GM12878 (cell line): ENCODE results near the gene PAF1. TPM values are rescaled to one million over a fixed set of nuclear protein-coding genes. Genes with fewer than 3 reads are reported as not detected.

Source experiments
- ATAC-seq: fragments of 200-7000 bp; cut with Tn5 transposase; 3 replicates; pipeline ENCODE4 v1.9.1; 2020; ENCODE audit warnings: mild to moderate bottlenecking, moderate library complexity
- BruUV-seq: library from RNA; stranded (reverse); fragments of 400-500 nt; replicated peaks from 2 replicates; lab custom pipeline; 2021; lab: Mats Ljungman, UMichigan
- CTCF ChIA-PET: fragments of 300-600 bp; sonication (Branson Sonifier 250); formaldehyde crosslinking; extraction: SDS; loops from one replicate; lab custom pipeline; 2021; ENCODE audit warnings: inconsistent platforms; lab: Yijun Ruan, JAX
- POLR2A ChIA-PET: fragments of 350-600 bp; formaldehyde crosslinking; extraction: SDS; loops from one replicate; lab custom pipeline; 2021; ENCODE audit warnings: inconsistent platforms; lab: Charles Lee
- RAD21 ChIA-PET: fragments of 300-600 bp; sonication (Branson Sonifier 250); formaldehyde crosslinking; loops from one replicate; lab custom pipeline; 2023; ENCODE audit warnings: antibody characterized with exemption; ENCODE audit not compliant: unreplicated experiment; lab: Charles Lee
- SMC1A ChIA-PET: fragments of 300-600 bp; sonication (Branson Sonifier 250); formaldehyde crosslinking; loops from one replicate; lab custom pipeline; 2023; ENCODE audit not compliant: unreplicated experiment, uncharacterized antibody; lab: Charles Lee
- DNase-seq: peaks from one replicate; pipeline ENCODE4 v3.0.0-alpha.2; 2011; ENCODE audit warnings: low read depth, low spot score
- FAIRE-seq: peaks from 3 replicates; lab custom pipeline; 2011; peaks lifted over from hg19 to GRCh38; lab: Jason Lieb, UNC
- H2AFZ ChIP-seq: 2 replicates; pipeline ENCODE4 v1.6.0; 2011; ENCODE audit warnings: low read depth, low read length, control low read depth; ENCODE audit not compliant: control insufficient read depth
- H3K27ac ChIP-seq: 2 replicates; pipeline ENCODE4 v1.5.1; 2011; ENCODE audit warnings: control low read depth; ENCODE audit not compliant: control insufficient read depth, insufficient read depth
- H3K27me3 ChIP-seq, 2 experiments: replicated peaks in 1 of 2; 2 replicates each; pipeline versions ENCODE4 v1.6.0 to v1.6.1; 2011; ENCODE audit warnings: low read length in 1 of 2; ENCODE audit not compliant: control insufficient read depth in 2 of 2, insufficient read depth in 2 of 2
- H3K36me3 ChIP-seq, 2 experiments: 2 replicates each; pipeline ENCODE4 v1.5.1; 2011; ENCODE audit warnings: low read length in 1 of 2; ENCODE audit not compliant: control insufficient read depth in 2 of 2, insufficient read depth in 2 of 2
- H3K4me1 ChIP-seq: 2 replicates; pipeline ENCODE4 v1.6.1; 2011; ENCODE audit warnings: mild to moderate bottlenecking, low read length, moderate library complexity, mixed read lengths; ENCODE audit not compliant: control insufficient read depth, insufficient read depth
- H3K4me2 ChIP-seq: 2 replicates; pipeline ENCODE4 v1.6.0; 2011; ENCODE audit warnings: control low read depth; ENCODE audit not compliant: control insufficient read depth, insufficient read depth
- H3K4me3 ChIP-seq: fragments of 200-600 bp; sonication (generic); 2 replicates; pipeline ENCODE4 v1.5.1; 2016
- H3K79me2 ChIP-seq: 2 replicates; pipeline ENCODE4 v1.6.0; 2011; ENCODE audit warnings: low read length; ENCODE audit not compliant: control insufficient read depth, insufficient read depth
- H3K9ac ChIP-seq: 2 replicates; pipeline ENCODE4 v1.8.0; 2011; ENCODE audit warnings: low read length, control low read depth, mixed read lengths; ENCODE audit not compliant: control insufficient read depth, insufficient read depth
- H3K9me3 ChIP-seq: replicated peaks from 3 replicates; pipeline ENCODE4 v1.5.1; 2011; ENCODE audit warnings: mild to moderate bottlenecking, low read length; ENCODE audit not compliant: control insufficient read depth, insufficient read depth
- H4K20me1 ChIP-seq: 2 replicates; pipeline ENCODE4 v1.6.0; 2011; ENCODE audit not compliant: control insufficient read depth, insufficient read depth
- CBX3 ChIP-seq: fragments of 200-600 bp; sonication (generic); IDR thresholded peaks from 2 replicates; pipeline ENCODE4 v1.6.1; 2016; ENCODE audit warnings: low read depth, borderline replicate concordance
- E4F1 ChIP-seq: fragments of 450-650 bp; IDR thresholded peaks from 2 replicates; pipeline ENCODE4 v1.6.1; 2018; ENCODE audit warnings: borderline replicate concordance, mild to moderate bottlenecking; ENCODE audit not compliant: partially characterized antibody
- EZH2 ChIP-seq: IDR thresholded peaks from 2 replicates; pipeline ENCODE4 v1.6.1; 2012; ENCODE audit warnings: low read depth, mild to moderate bottlenecking, control low read depth, inconsistent platforms, low read length, borderline replicate concordance; ENCODE audit not compliant: control insufficient read depth
- SRF ChIP-seq, 2 experiments: IDR thresholded peaks; 2 replicates each; pipeline ENCODE4 v1.6.1; 2011; ENCODE audit warnings: low read depth in 2 of 2, low read length in 2 of 2, mild to moderate bottlenecking in 1 of 2, moderate library complexity in 1 of 2
- ZBTB40 ChIP-seq: fragments of 450-650 bp; IDR thresholded peaks from 2 replicates; pipeline ENCODE4 v1.6.1; 2016; ENCODE audit warnings: mild to moderate bottlenecking, moderate library complexity, borderline replicate concordance
- ZNF592 ChIP-seq: fragments of 450-650 bp; IDR thresholded peaks from 2 replicates; pipeline ENCODE4 v1.6.1; 2017; ENCODE audit warnings: mild to moderate bottlenecking, moderate library complexity
- ZNF687 ChIP-seq: fragments of 450-650 bp; IDR thresholded peaks from 2 replicates; pipeline ENCODE4 v1.6.1; 2017; ENCODE audit warnings: mild to moderate bottlenecking, moderate library complexity
- WGBS: methylation state at CpG from one replicate; pipeline ENCODE4 v1.1.6; 2016; ENCODE audit warnings: low lambda C conversion rate; ENCODE audit not compliant: insufficient replicate concordance, insufficient coverage; ENCODE audit errors: missing lambda C conversion rate; 5-methylcytosine and 5-hydroxymethylcytosine counted together
- in situ Hi-C: fragments of 300-500 bp; cut with MboI; formaldehyde crosslinking; loops from 9 replicates; pipeline ENCODE4 v1.14.3; 2018; ENCODE audit warnings: mixed read lengths
- intact Hi-C: fragments of 100-400 bp; cut with micrococcal nuclease; formaldehyde crosslinking; loops from one replicate; pipeline ENCODE4 v1.14.2; 2022; ENCODE audit not compliant: unreplicated experiment
- polyA plus RNA-seq, 11 experiments: library from polyadenylated mRNA; depleted of rRNA in 4 of 11; unstranded in 6 of 11; stranded (reverse) in 5 of 11; fragments of >200 nt; fragmentation: Nextera tagmentation in 4 of 11; fragmentation: Illumina TruSeq in 1 of 11; extraction: Ambion mirVana in 4 of 11; extraction: Trizol in 1 of 11; gene quantifications; 1 replicate in 1 of 11; 2 replicates in 10 of 11; pipeline versions ENCODE4 v1.2.1 to v1.2.3, GENCODE V29; 2011 to 2016; ENCODE audit warnings: inconsistent platforms in 2 of 11, missing spikeins in 2 of 11, low read depth in 1 of 11
- total RNA-seq, 4 experiments: library from RNA; depleted of rRNA in 3 of 4; stranded (reverse); fragments of >200 nt in 3 of 4; fragmentation: Illumina TruSeq in 1 of 4; extraction: Trizol in 1 of 4; gene quantifications; 2 replicates each; pipeline versions ENCODE4 v1.2.1 to v1.2.3, GENCODE V29; 2013 to 2021

The PAF1 gene
- total and polyA plus RNA-seq, 10 of the 15 experiments (the other 5 are each of a cell fraction or from before 2014, with no cell fraction given): 1.7 to 45.8 (median 39.6) TPM

DNA sequence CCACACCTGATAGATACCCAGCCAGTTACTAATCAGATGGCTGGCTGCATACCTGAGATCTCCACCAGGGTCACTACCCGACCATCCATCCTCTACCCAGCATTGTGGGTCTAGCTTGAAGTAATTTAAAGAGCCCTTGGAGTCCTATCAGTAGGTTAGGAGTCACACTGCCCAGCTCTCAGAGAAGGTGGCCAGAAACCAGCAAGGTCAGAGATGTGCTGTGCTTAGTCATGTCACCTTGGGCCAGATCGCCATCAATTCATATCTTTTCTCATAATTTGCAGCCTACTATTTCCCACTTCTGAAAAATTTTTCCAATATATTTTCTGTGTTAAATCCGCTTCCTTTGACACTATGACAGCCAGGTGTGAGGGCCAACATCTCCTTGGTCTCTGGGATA lies 34.8 kb downstream of the PAF1 start:
- POLR2A ChIA-PET: interaction anchor here (1.2 kb wide), 1 partner anchor 36 kb away, joined by 3 read pairs; the partner anchor contains the start of genes MED29 and PAF1
- TF ChIP-seq E4F1: no peak
- no peak for TF ChIP-seq ZNF592
- no peak for TF ChIP-seq ZNF687
- TF ChIP-seq SRF (IDR thresholded peaks at IDR 0.05; ENCODE audit: low read depth in 2 of 2, low read length in 2 of 2): no peak
- no peak for TF ChIP-seq EZH2
- TF ChIP-seq CBX3: no peak
- TF ChIP-seq ZBTB40: no peak

More for the DNA sequence above, 34.8 kb downstream of the PAF1 start:
- Histone ChIP-seq H3K9ac (no peak overlapping the region), H2AFZ (no peak overlapping the region), H3K79me2 (no peaks in the 10 kb centered on the region), H3K4me2 (no peak overlapping the region), H3K27ac (no peak overlapping the region), H3K36me3 (peaks cover 16 to 24% of the 10 kb centered on the region in 2 experiments), H4K20me1 (no peaks in the 10 kb centered on the region), H3K27me3 (no peaks in the 10 kb centered on the region), H3K9me3 (no peaks in the 10 kb centered on the region), H3K4me1 (peaks cover 8% of the 10 kb centered on the region), H3K4me3 (no peak overlapping the region)
- FAIRE-seq (no peak), DNase-seq (no peak), ATAC-seq (no peak)
- CTCF ChIA-PET: interaction anchor here (0.8 kb wide), 1 partner anchor 10 kb away, joined by 6 read pairs; no protein-coding TSS in a partner anchor
- in situ Hi-C loops: no loop called here
- WGBS: 87% methylated on average over 3 of the region's 3 CpGs
- RAD21 ChIA-PET: no interaction called here
- intact Hi-C loops: no loop called here
- no TSS peak for BruUV-seq
- SMC1A ChIA-PET: no interaction called here
